Duodenal mucosa (tissue), 2 donors: ENCODE results near the gene BRINP1.
"Not testable (repeated sequence)": the region's sequence is repeated elsewhere in the genome, so short reads cannot be mapped to it uniquely, and the experiment has no call there.

Source experiments
- H3K27ac ChIP-seq: one replicate; pipeline ENCODE4 v1.7.0; 2013; ENCODE audit warnings: low read depth, low read length
- H3K27me3 ChIP-seq, 2 donors: one replicate each; pipeline ENCODE4 v1.7.0; 2013; ENCODE audit warnings: low read length in 2 of 2, control low read depth in 1 of 2; ENCODE audit not compliant: insufficient read depth in 2 of 2, control insufficient read depth in 1 of 2
- H3K36me3 ChIP-seq, 2 donors: one replicate each; pipeline ENCODE4 v1.7.0; 2013; ENCODE audit warnings: low read length in 2 of 2, control low read depth in 1 of 2; ENCODE audit not compliant: insufficient read depth in 2 of 2, control insufficient read depth in 1 of 2
- H3K4me1 ChIP-seq, 2 donors: one replicate each; pipeline ENCODE4 v1.7.0; 2013; ENCODE audit warnings: low read length in 2 of 2, control low read depth in 1 of 2; ENCODE audit not compliant: insufficient read depth in 2 of 2, control insufficient read depth in 1 of 2
- H3K4me3 ChIP-seq, 2 donors: one replicate each; pipeline ENCODE4 v1.7.0; 2013; ENCODE audit warnings: low read length in 2 of 2, low read depth in 1 of 2
- H3K9ac ChIP-seq, 2 donors: one replicate each; pipeline ENCODE4 v1.7.0; 2013; ENCODE audit warnings: low read length in 2 of 2, low read depth in 1 of 2
- H3K9me3 ChIP-seq, 2 donors: one replicate each; pipeline ENCODE4 v1.7.0; 2013; ENCODE audit warnings: low read length in 2 of 2, control low read depth in 1 of 2; ENCODE audit not compliant: control insufficient read depth in 1 of 2

BRINP1 gene

DNA sequence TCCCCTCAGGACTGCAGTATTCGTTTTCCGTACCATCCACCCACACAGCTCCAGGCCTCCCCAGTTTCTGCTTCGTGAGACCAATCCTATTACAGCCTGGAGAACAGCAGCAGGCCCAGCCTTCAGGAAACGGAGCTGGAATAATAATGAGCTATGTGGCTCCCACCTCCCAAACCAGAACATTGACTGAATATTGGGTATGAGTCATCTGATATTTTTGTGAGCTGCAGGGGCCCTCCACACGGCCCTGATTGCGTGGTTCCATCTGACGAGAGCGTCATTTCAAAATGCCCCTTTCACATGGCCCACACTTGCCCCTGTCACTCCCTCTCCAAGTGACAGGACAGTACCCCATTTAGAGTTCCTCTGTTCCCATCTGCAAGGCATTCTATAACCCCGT lies 192.0 kb downstream of the BRINP1 start:
- no peaks in the 10 kb centered on the region for H3K4me1 ChIP-seq
- no peak overlapping the region for H3K4me3 ChIP-seq
- no peaks in the 10 kb centered on the region for H3K36me3 ChIP-seq
- H3K9ac ChIP-seq, result no peak overlapping the region
- H3K27me3 ChIP-seq, result no peaks in the 10 kb centered on the region
- peaks cover 0 to 3% of the 10 kb centered on the region in 2 donors for H3K9me3 ChIP-seq
- H3K27ac ChIP-seq, result no peak overlapping the region

DNA sequence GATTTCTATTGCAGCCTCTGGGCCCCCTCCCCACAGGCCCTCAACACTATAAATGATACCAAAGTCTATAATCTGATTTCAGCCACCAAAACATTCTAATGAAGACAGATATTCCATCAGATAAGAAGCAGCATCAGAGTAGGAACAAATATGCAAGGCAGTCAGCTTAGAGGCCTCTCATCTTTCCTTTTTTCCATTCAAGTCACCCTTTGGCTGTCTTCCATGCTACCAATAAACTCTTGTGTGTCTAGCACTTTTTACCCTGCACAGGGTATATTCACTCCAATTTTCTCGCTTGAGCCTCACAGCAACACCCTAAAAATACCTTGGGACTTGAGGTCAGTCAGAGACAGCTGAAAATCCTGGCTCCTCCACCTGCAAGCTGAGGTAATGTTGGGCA lies 193.7 kb downstream of the BRINP1 start:
- Histone ChIP-seq H3K27me3 (no peaks in the 10 kb centered on the region), H3K27ac (no peak overlapping the region), H3K4me3 (no peak overlapping the region), H3K9ac (no peak overlapping the region), H3K9me3 (peaks cover 0 to 3% of the 10 kb centered on the region in 2 donors), H3K4me1 (no peaks in the 10 kb centered on the region), H3K36me3 (no peaks in the 10 kb centered on the region)

DNA sequence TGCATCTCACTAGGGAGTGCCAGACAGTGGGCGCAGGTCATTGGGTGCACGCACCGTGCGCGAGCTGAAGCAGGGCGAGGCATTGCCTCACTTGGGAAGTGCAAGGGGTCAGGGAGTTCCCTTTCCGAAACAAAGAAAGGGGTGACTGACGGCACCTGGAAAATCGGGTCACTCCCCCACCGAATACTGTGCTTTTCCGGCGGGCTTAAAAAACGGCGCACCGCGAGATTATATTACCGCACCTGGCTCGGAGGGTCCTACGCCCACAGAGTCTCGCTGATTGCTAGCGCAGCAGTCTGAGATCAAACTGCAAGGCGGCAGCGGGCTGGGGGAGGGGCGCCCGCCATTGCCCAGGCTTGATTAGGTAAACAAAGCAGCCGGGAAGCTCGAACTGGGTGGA lies 200.0 kb downstream of the BRINP1 start:
- not testable (repeated sequence) for H3K4me3 ChIP-seq, H3K27me3 ChIP-seq, H3K27ac ChIP-seq, H3K9ac ChIP-seq, H3K36me3 ChIP-seq, H3K9me3 ChIP-seq, H3K4me1 ChIP-seq

DNA sequence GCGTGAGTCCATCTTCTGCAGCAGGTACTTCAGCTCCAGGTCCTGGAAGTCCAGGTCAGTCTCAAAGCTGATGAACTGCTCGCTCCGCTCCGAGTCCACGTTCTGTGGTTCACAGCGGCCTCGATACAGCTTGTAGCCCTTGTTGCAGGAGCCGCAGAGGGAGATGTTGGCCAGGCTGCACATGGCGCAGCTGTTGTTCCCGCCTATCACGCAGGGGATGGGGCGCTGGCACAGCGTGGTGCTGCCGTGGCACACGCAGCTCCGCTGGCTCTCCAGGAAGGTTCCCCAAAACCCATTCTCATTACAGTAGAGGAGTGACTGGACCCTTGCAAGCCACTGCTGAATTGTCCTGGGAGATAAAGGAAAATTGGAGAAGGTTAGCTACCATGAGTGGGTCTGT lies 201.4 kb downstream of the BRINP1 start:
- Histone ChIP-seq H3K9me3 (no peaks in the 10 kb centered on the region), H3K4me1 (no peaks in the 10 kb centered on the region), H3K27me3 (no peaks in the 10 kb centered on the region), H3K27ac (no peak overlapping the region), H3K9ac (no peak overlapping the region), H3K4me3 (no peak overlapping the region), H3K36me3 (no peaks in the 10 kb centered on the region)

DNA sequence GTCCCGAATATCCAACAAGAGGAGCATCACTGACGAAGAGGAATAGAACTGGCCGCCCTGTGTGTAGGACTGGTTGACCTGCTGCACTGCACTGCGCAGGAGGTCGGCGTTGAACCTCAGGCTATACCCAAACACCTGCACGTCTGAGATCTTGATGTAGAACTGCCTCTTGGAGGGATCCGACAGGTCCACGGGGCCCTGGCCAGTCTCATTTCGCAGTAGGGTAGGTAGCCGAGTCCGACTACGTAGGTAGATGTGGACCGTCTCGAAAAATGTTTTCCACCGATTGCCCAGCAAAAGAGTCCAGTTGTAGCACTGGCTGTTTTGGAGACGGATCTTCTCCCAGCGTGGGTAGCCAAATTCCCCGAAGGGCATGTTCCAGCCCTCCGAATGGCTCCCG lies 202.0 kb downstream of the BRINP1 start:
- Histone ChIP-seq H3K4me1 (no peaks in the 10 kb centered on the region), H3K9ac (no peak overlapping the region), H3K27ac (no peak overlapping the region), H3K9me3 (no peaks in the 10 kb centered on the region), H3K36me3 (no peaks in the 10 kb centered on the region), H3K4me3 (no peak overlapping the region), H3K27me3 (no peaks in the 10 kb centered on the region)

DNA sequence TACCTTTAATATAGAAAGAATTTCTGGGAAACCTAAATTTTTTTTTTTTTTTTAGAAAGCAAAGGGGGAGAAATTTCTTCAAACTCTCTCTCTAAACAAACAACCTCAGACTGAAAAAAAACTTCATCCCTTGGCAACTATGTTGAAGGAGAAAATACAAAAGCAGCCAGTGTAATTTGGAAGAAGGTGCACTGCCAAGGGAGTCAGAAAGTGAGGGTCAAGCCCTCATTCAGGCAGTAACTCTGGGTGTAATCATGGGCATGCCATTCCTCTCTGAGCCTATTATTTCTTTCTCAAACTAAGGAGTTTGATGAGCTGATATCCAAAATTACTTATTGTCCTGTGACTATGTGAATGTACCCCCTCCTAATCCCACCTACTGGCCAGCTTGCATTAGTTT lies 203.1 kb downstream of the BRINP1 start:
- Histone ChIP-seq H3K27me3 (no peaks in the 10 kb centered on the region), H3K4me3 (no peak overlapping the region), H3K9ac (no peak overlapping the region), H3K36me3 (no peaks in the 10 kb centered on the region), H3K4me1 (no peaks in the 10 kb centered on the region), H3K27ac (no peak overlapping the region), H3K9me3 (no peaks in the 10 kb centered on the region)

DNA sequence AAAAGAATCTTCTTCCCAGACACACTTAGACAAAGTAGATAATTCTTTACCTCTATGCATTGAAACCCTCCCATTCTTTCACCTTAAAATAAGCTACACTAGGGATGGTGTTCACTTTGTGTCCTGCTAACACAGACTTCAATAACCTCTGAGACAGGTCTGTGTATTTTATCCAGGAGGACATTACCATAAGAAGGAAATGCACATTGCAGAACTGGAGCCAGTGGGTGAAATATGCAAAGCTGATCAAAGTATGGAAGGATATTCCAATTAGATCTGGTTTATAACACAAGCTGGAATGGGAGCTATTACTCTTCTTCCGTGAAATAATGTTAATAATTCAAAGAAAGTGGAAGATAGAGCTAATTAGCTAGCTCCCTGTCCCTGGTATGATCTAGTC lies 204.1 kb downstream of the BRINP1 start:
- no peaks in the 10 kb centered on the region for H3K27me3 ChIP-seq
- no peaks in the 10 kb centered on the region for H3K9me3 ChIP-seq
- H3K4me1 ChIP-seq, result no peaks in the 10 kb centered on the region
- no peak overlapping the region for H3K4me3 ChIP-seq
- no peaks in the 10 kb centered on the region for H3K36me3 ChIP-seq
- H3K9ac ChIP-seq, result no peak overlapping the region
- no peak overlapping the region for H3K27ac ChIP-seq

DNA sequence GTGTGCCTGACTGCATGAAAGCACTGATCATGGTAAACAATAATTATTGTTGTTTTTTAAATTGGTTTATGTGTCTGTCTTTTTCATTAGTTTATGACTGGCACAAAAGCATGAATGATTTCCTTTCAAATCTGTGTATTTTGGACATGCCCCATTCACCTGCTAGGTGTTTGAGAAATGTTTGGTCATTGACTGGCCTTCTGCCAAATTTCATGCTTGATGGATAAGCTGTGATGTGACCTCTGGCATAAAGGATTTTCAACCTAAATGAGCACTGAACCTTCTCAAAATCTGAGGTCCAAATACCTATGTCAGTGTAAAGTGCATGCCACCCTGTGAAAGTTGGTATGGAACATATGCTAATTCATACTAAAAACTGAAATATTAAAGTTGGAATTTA lies 204.5 kb downstream of the BRINP1 start:
- no peak overlapping the region for H3K9ac ChIP-seq
- H3K4me1 ChIP-seq, result no peaks in the 10 kb centered on the region
- no peaks in the 10 kb centered on the region for H3K27me3 ChIP-seq
- H3K36me3 ChIP-seq, result no peaks in the 10 kb centered on the region
- no peak overlapping the region for H3K27ac ChIP-seq
- no peak overlapping the region for H3K4me3 ChIP-seq
- H3K9me3 ChIP-seq, result no peaks in the 10 kb centered on the region

DNA sequence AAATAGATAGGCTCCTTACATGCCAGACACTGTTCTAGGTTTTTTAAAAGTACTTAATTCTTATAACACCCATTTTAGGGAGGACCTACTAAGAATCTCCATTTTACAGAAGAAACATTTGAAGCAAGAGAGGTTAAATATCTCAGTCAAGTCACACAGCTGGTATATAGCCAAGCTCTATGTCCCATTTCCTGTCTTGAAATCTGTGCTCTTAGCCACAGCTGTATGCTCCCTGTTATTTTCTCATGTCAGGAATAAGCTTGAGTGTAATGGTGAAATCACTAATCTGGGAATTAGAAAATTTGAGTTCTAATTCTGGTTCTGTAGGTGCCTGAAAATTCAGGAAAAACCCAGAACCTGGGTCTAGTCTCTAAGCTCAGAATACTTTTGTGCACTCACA lies 208.7 kb downstream of the BRINP1 start:
- H3K4me3 ChIP-seq, result no peak overlapping the region
- H3K4me1 ChIP-seq, result no peaks in the 10 kb centered on the region
- no peaks in the 10 kb centered on the region for H3K9me3 ChIP-seq
- no peaks in the 10 kb centered on the region for H3K27me3 ChIP-seq
- no peaks in the 10 kb centered on the region for H3K36me3 ChIP-seq
- no peak overlapping the region for H3K9ac ChIP-seq
- H3K27ac ChIP-seq, result no peak overlapping the region

DNA sequence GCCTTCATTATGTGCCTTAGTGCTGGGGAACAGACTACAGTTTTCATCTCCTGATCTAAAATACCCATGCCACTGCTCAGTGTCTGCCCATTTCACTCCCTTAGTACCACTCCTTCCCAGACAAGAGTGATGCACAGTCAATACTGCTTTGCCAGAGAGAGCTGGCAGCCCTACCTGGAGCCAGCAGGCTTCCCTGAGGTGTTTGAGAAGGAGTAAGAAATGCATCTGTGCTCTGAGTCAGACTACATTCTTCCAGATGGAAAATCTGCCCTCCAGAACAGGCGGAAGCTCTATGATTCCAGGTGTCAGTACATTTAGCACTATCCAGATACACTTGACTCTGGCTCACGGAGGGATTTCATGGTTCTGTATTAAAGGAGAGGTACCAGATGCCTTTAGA lies 209.8 kb downstream of the BRINP1 start:
- Histone ChIP-seq H3K4me1 (no peaks in the 10 kb centered on the region), H3K4me3 (no peak overlapping the region), H3K27me3 (no peaks in the 10 kb centered on the region), H3K27ac (no peak overlapping the region), H3K9me3 (no peaks in the 10 kb centered on the region), H3K36me3 (no peaks in the 10 kb centered on the region), H3K9ac (no peak overlapping the region)

DNA sequence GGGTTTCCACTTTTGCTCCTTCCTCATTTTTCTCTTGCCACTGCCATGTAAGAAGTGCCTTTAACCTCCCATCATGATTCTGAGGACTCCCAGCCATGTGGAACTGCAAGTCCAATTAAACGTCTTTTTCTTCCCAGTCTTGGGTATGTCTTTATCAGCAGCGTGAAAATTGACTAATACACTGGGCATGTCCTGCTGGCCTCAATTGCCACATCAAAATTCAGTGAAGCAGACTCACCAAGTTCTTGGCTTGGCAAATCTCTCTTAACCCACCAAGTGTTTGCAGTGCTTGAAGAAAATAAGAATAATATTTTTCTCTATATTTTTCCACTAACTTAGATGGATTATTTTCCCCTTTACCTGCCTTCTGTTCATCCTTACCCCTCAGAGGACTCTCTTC lies 212.0 kb downstream of the BRINP1 start:
- Histone ChIP-seq H3K9ac (no peak overlapping the region), H3K4me1 (no peaks in the 10 kb centered on the region), H3K36me3 (no peaks in the 10 kb centered on the region), H3K27ac (no peak overlapping the region), H3K27me3 (no peaks in the 10 kb centered on the region), H3K4me3 (no peak overlapping the region), H3K9me3 (no peaks in the 10 kb centered on the region)
